Erythroblast (primary cell): ENCODE data around the gene ULBP2.

Experiments
- GATA1 ChIP-seq: IDR thresholded peaks from 2 replicates; pipeline ENCODE4 v1.6.1; 2011; ENCODE audit warnings: low read depth, mild to moderate bottlenecking, control low read depth, low read length, moderate library complexity
- POLR2A ChIP-seq: IDR thresholded peaks from 2 replicates; pipeline ENCODE4 v1.6.1; 2011; ENCODE audit warnings: mild to moderate bottlenecking, low read length

- TF ChIP-seq POLR2A (no peak), GATA1 (no peak)
Observed at GRCh38 chr6:149905911-149906371, 35.9 kb upstream of the ULBP2 start.
